LNCaP clone FGC (cell line): ENCODE measurements around the gene IL1B.

Experiments used
- DNase-seq: peaks from one replicate; pipeline ENCODE4 v3.0.0-alpha.2; 2011; ENCODE audit warnings: low read depth
- H3K4me3 ChIP-seq: 2 replicates; pipeline ENCODE4 v1.5.1; 2011; ENCODE audit warnings: mild to moderate bottlenecking, low read depth, low read length, control low read depth
- TF ChIP-seq, protein P1 (sequence below): IDR thresholded peaks from 2 replicates; pipeline ENCODE4 v1.5.1; 2012; ENCODE audit warnings: mild to moderate bottlenecking; ENCODE audit not compliant: control insufficient read depth, insufficient read depth; ENCODE audit errors: extremely low read depth

Gene IL1B

DNA sequence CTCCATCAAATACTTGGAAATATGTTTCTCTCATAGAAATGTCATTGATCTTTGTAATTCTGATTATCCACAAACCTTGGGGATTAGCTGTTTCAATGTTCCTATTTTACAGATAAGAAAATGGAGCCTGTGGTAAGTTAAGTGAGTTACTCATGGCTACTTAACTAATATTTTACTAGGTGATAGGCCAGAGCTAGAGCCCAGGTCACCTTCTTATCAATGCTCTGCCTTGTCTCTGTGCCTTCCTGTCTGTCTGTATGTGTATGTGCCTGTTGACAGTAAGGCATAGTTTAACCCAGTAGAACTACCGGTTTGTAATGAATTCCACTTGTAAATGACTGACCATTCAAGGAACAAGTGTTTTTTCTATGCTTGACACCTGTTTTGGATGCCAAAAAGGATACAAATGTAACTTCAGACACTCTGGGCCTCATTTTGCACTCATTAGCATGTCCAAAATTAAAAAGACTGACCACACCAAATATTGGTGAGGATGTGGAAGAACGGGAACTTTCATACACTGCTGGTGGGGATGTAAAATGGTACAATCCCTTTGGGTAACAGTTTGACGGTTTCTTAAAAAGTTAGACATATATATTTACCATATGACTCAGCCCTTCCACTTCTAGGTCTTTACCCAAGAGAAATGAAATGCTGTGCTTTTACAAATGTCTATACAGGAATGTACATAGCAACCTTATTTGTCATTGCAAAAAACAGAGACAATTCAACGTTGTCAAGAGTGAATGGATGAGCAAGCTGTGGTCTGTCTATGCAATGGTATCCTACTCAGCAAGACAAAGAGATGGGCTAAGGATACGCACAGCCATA lies 32.7 kb downstream of the IL1B start:
- DNase-seq, result no peak
- H3K4me3 ChIP-seq, result no peak overlapping the region
- TF ChIP-seq, protein P1, sequence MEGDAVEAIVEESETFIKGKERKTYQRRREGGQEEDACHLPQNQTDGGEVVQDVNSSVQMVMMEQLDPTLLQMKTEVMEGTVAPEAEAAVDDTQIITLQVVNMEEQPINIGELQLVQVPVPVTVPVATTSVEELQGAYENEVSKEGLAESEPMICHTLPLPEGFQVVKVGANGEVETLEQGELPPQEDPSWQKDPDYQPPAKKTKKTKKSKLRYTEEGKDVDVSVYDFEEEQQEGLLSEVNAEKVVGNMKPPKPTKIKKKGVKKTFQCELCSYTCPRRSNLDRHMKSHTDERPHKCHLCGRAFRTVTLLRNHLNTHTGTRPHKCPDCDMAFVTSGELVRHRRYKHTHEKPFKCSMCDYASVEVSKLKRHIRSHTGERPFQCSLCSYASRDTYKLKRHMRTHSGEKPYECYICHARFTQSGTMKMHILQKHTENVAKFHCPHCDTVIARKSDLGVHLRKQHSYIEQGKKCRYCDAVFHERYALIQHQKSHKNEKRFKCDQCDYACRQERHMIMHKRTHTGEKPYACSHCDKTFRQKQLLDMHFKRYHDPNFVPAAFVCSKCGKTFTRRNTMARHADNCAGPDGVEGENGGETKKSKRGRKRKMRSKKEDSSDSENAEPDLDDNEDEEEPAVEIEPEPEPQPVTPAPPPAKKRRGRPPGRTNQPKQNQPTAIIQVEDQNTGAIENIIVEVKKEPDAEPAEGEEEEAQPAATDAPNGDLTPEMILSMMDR, result no peak

DNA sequence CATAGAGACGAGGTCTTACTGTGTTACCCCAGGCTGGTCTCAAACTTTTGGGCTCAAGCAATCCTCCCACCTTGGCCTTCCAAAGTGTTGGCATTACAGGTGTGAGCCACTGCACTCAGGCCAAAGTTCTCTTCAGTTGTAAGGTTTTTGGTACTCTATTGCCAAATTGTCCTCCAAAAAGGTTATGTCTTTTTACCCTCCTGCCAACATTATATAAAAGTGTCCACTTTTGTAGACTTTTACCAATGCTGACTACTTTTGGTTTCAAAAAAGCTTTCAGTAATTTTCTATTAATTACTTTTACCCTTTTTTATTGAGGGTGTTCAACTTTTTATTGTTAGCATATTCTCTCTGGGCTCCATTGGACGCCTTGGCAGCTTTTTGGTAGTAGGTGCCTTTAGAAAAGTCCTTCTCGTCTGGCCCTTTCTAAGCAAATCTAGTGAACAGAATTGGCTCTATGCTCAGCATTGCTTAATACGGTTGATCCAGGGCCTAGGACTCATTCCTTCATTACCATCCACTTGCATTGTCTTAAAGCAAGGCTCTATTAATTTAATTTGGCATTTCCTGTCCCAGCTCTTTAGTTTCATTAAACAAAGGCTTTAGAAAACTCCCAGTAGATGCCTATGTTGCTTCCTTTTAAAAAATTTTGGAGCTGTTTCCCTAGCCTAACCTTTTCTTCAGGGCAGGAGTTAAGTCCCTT lies 35.5 kb downstream of the IL1B start:
- H3K4me3 ChIP-seq, result no peak overlapping the region
- DNase-seq, result no peak

DNA sequence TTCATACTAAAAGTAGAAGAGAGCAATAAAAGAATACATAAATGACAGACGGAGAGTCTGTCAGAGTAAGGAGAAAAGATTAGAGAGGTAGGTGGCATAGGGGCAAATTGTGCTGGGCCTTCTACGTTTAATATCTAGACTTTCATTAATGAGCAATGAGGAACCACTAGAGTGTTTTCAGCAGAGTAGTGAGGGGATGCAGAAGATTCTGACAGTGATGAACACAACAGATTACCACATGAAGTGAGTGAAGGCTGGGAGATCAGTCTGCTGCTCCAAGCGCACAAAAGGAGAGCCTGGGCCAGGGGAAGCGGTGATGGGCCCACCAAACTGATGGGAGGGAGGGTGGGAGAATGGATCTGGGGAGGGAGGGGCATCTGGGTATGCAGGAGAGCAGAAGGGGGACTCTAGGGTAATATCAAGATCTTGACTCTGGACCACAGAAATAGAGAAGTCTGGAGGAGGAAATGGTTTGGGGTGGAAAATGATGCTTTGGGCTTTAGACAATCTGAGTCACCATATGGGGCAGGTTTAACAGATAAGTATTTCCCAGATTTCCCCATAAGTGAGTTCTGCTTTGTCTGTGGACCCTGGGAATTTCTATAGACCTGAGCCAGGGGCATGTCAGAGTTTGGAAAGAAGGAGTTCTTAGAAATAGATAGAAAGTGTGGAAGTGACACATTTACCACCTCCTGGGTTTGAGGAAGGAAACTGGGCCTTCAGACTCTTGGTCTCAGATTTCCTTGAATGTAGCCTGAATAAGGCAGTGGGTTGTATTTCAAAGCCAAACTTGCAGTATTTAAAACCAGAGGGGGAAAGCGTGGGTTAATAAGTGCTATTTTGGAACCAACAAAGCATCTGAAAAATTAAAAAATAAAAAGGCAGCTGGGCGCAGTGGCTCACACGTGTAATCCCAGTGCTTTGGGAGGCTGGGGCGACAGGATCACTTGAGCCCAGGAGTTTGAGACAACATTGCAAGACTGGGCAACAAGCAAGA lies 37.3 kb downstream of the IL1B start:
- no peak overlapping the region for H3K4me3 ChIP-seq
- TF ChIP-seq, protein P1, result no peak
- no peak for DNase-seq

More for the DNA sequence above, 35.5 kb downstream of the IL1B start:
- TF ChIP-seq, protein P1, result no peak

DNA sequence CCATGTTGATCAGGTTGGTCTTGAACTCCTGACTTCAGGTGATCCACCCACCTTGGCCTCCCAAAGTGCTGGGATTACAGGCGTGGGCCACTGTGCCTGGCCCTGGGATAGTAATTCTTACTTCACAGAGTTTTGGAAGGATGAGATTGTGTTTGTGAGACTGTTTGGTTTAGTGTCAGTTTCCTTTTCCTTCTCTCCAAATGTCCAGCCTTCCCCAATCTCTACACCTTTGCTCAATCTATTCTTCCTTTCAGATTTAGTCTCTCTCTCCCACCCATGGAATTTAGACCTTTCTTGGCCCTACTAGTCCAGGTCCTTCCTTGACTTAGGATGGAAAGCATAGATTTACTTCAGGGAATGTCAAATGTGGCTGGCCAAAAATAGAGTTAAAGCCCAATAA lies 40.1 kb downstream of the IL1B start:
- DNase-seq, result no peak
- TF ChIP-seq, protein P1, result no peak
- no peak overlapping the region for H3K4me3 ChIP-seq

DNA sequence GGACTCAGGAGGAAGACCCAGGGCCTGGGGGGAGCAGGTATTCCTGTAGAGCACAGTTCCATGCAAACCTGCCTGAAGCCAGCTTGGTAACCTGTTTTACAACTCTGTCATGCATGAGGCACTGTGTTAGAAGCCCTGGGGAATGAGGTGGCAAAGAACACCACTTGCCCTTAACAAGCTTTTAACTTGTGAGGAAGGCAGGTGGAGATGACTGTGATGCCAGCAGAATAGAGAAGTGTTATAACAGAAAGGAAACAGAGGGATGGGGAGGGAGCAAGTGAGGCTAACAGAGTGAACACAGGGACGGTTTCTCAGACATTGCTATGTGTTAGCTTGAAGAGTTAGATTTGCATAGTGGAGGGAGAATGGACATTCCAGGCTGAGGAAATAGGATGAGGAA lies 40.8 kb downstream of the IL1B start:
- peak; percentile 25 for DNase-seq
- TF ChIP-seq, protein P1, result no peak

DNA sequence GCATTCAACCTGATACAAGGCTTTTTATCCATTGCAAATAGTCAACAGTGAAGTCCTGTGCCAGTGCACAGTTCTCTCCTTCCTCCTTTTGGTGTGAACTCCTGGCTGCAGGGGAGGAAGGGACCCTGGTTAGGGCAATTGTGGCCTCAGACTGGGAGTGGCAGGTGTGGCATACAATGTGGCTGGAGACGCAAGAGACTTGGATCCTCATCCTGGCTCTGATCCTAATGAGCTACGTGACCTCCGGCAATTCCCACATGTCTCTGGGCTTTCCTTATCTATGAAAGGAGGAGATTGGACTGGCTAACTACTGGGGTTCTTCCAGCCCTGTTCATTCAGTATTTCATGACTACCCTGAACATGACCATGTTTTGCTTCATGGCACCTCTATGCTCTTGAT lies 41.7 kb downstream of the IL1B start:
- no peak overlapping the region for H3K4me3 ChIP-seq
- no peak for DNase-seq
- TF ChIP-seq, protein P1, result no peak

More for the DNA sequence above, 40.8 kb downstream of the IL1B start:
- H3K4me3 ChIP-seq, result no peak overlapping the region
